IMR-90 (cell line): ENCODE measurements around the gene PDZD7.

Experiments used
- BHLHE40 ChIP-seq: fragments of 150-350 bp; IDR thresholded peaks from 2 replicates; pipeline ENCODE4 v1.6.1; 2016; ENCODE audit warnings: mild to moderate bottlenecking, low read depth, low read length
- CEBPB ChIP-seq: IDR thresholded peaks from 2 replicates; pipeline ENCODE4 v1.6.1; 2012; ENCODE audit warnings: low read depth, low read length, improper control_type of control experiment
- CHD1 ChIP-seq: IDR thresholded peaks from 2 replicates; pipeline ENCODE4 v1.6.1; 2012; ENCODE audit warnings: low read depth, low read length, improper control_type of control experiment
- MAFK ChIP-seq: IDR thresholded peaks from 2 replicates; pipeline ENCODE4 v1.6.1; 2012; ENCODE audit warnings: low read depth, low read length, improper control_type of control experiment
- MAZ ChIP-seq: IDR thresholded peaks from 2 replicates; pipeline ENCODE4 v1.6.1; 2012; ENCODE audit warnings: low read depth, mild to moderate bottlenecking, low read length, improper control_type of control experiment, moderate library complexity, borderline replicate concordance
- MXI1 ChIP-seq: IDR thresholded peaks from 2 replicates; pipeline ENCODE4 v1.6.1; 2012; ENCODE audit warnings: low read depth, mild to moderate bottlenecking, low read length, moderate library complexity, borderline replicate concordance
- NFE2L2 ChIP-seq: fragments of 150-350 bp; IDR thresholded peaks from 2 replicates; pipeline ENCODE4 v1.6.1; 2016; ENCODE audit warnings: low read depth, mild to moderate bottlenecking, low read length
- POLR2A ChIP-seq: IDR thresholded peaks from 2 replicates; pipeline ENCODE4 v1.6.1; 2012; ENCODE audit warnings: mild to moderate bottlenecking, low read depth, low read length
- RAD21 ChIP-seq: IDR thresholded peaks from 2 replicates; pipeline ENCODE4 v1.6.1; 2012; ENCODE audit warnings: low read length, improper control_type of control experiment
- RFX5 ChIP-seq: IDR thresholded peaks from 2 replicates; pipeline ENCODE4 v1.8.0; 2012; ENCODE audit warnings: low read depth, mild to moderate bottlenecking, low read length, moderate library complexity
- SMC3 ChIP-seq: fragments of 150-350 bp; IDR thresholded peaks from 2 replicates; pipeline ENCODE4 v1.6.1; 2016; ENCODE audit warnings: low read depth, mild to moderate bottlenecking, antibody characterized with exemption, low read length, moderate library complexity
- TF ChIP-seq, protein P1 (sequence below): conservative IDR thresholded peaks from 2 replicates; pipeline ENCODE4 v1.5.1; 2012; ENCODE audit warnings: mild to moderate bottlenecking, low read depth, low read length, improper control_type of control experiment
- TF ChIP-seq, protein P2 (sequence below): fragments of 150-350 bp; IDR thresholded peaks from 2 replicates; pipeline ENCODE4 v1.6.1; 2016; ENCODE audit warnings: low read depth, mild to moderate bottlenecking, low read length, moderate library complexity, borderline replicate concordance
- TF ChIP-seq, protein P3 (sequence below): fragments of 150-350 bp; IDR thresholded peaks from 2 replicates; pipeline ENCODE4 v1.6.1; 2017; ENCODE audit warnings: mild to moderate bottlenecking, antibody characterized with exemption, low read length, low read depth

DNA sequence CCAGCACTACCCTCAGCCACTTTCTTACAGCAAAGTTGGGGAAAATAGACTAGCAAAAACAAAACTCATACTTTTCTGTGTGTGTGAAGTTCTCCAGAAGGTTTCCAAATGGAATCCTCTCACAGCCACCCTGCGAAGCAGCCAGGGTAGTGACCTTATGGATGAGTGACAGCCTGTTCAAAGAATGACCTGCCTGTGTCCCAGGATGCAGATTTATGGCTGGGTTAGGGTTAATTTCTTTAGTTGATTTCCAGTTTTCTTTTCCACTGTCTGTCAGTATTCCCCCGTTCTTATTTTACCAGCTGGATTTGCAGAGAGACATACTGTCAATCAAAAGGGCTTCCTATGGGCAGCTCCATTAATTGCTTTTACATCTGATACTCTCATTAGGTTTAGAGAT lies 64.0 kb downstream of the PDZD7 start:
- no peak for TF ChIP-seq MXI1
- TF ChIP-seq, protein P1, sequence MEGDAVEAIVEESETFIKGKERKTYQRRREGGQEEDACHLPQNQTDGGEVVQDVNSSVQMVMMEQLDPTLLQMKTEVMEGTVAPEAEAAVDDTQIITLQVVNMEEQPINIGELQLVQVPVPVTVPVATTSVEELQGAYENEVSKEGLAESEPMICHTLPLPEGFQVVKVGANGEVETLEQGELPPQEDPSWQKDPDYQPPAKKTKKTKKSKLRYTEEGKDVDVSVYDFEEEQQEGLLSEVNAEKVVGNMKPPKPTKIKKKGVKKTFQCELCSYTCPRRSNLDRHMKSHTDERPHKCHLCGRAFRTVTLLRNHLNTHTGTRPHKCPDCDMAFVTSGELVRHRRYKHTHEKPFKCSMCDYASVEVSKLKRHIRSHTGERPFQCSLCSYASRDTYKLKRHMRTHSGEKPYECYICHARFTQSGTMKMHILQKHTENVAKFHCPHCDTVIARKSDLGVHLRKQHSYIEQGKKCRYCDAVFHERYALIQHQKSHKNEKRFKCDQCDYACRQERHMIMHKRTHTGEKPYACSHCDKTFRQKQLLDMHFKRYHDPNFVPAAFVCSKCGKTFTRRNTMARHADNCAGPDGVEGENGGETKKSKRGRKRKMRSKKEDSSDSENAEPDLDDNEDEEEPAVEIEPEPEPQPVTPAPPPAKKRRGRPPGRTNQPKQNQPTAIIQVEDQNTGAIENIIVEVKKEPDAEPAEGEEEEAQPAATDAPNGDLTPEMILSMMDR: no peak
- TF ChIP-seq, protein P2, sequence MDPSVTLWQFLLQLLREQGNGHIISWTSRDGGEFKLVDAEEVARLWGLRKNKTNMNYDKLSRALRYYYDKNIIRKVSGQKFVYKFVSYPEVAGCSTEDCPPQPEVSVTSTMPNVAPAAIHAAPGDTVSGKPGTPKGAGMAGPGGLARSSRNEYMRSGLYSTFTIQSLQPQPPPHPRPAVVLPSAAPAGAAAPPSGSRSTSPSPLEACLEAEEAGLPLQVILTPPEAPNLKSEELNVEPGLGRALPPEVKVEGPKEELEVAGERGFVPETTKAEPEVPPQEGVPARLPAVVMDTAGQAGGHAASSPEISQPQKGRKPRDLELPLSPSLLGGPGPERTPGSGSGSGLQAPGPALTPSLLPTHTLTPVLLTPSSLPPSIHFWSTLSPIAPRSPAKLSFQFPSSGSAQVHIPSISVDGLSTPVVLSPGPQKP: no peak
- TF ChIP-seq, protein P3, sequence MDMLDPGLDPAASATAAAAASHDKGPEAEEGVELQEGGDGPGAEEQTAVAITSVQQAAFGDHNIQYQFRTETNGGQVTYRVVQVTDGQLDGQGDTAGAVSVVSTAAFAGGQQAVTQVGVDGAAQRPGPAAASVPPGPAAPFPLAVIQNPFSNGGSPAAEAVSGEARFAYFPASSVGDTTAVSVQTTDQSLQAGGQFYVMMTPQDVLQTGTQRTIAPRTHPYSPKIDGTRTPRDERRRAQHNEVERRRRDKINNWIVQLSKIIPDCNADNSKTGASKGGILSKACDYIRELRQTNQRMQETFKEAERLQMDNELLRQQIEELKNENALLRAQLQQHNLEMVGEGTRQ: no peak
- TF ChIP-seq BHLHE40: no peak
- no peak for TF ChIP-seq NFE2L2
- TF ChIP-seq RFX5: no peak
- no peak for TF ChIP-seq RAD21
- TF ChIP-seq MAFK: no peak
- no peak for TF ChIP-seq POLR2A
- TF ChIP-seq CEBPB: no peak
- TF ChIP-seq SMC3: no peak
- no peak for TF ChIP-seq MAZ
- TF ChIP-seq CHD1: no peak
